IgD-negative memory B cell (primary cell): Measurements from ENCODE around the gene KRT86. TPM values are rescaled to one million over a fixed set of nuclear protein-coding genes. Genes with fewer than 3 reads are reported as not detected.
"Not testable (repeated sequence)": the region's sequence is repeated elsewhere in the genome, so short reads cannot be mapped to it uniquely, and the experiment has no call there.

Source experiments
- H3K27ac Mint-ChIP-seq, 3 donors: one replicate each; pipeline ENCODE4 v1.8.0; 2020 to 2022; ENCODE audit warnings: mild to moderate bottlenecking in 3 of 3, mixed read lengths in 3 of 3, moderate library complexity in 1 of 3
- H3K27me3 Mint-ChIP-seq: one replicate; pipeline ENCODE4 v1.8.0; 2021; ENCODE audit warnings: mixed read lengths
- H3K36me3 Mint-ChIP-seq: one replicate; pipeline ENCODE4 v1.8.0; 2020; ENCODE audit warnings: mild to moderate bottlenecking, mixed read lengths
- H3K4me1 Mint-ChIP-seq, 3 donors: one replicate each; pipeline ENCODE4 v1.8.0; 2020 to 2022; ENCODE audit warnings: mixed read lengths in 3 of 3, mild to moderate bottlenecking in 1 of 3
- H3K4me3 Mint-ChIP-seq, 4 donors: one replicate each; pipeline ENCODE4 v1.8.0; 2020 to 2022; ENCODE audit warnings: mild to moderate bottlenecking in 4 of 4, mixed read lengths in 4 of 4, moderate library complexity in 3 of 4
- H3K9me3 Mint-ChIP-seq, 3 donors: one replicate each; pipeline ENCODE4 v1.8.0; 2020 to 2021; ENCODE audit warnings: mixed read lengths in 3 of 3, mild to moderate bottlenecking in 1 of 3
- polyA plus RNA-seq: library from polyadenylated mRNA; unstranded; fragments of 300-500 nt; fragmentation: Illumina TruSeq; gene quantifications from one replicate; pipeline ENCODE4 v1.2.3, GENCODE V29; 2021

The KRT86 gene
- polyA plus RNA-seq, 1 donor from 2014 or later = not detected

- not testable (repeated sequence) for H3K36me3 Mint-ChIP-seq, H3K9me3 Mint-ChIP-seq, H3K27me3 Mint-ChIP-seq, H3K4me1 Mint-ChIP-seq, H3K27ac Mint-ChIP-seq, H3K4me3 Mint-ChIP-seq
Observed at GRCh38 chr12:52345041-52345440, 70.6 kb downstream of the KRT86 start.

DNA sequence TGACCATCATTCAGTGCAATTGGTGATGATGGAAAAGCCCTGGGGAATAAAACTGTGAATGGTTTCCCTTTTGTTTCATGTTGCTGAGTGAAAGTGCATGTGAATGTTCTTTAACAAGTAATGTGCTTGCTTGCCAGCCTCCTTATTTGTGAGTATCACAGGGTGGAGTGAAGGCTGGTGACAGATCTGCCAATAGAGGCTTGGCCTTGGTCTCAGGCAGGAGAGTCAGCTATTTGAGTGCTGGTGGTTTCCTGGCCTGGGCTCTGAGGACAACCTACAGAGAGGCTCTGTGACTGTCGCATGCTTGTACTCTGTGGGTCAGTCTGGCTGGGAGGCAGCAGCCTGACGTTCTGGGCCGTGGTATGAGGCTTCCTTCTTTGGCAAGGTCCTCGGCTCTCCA lies 72.1 kb downstream of the KRT86 start:
- H3K9me3 Mint-ChIP-seq = peaks cover 0 to 5% (median 0%) of the 10 kb centered on the region in 3 donors
- H3K27me3 Mint-ChIP-seq = peaks cover 10% of the 10 kb centered on the region
- H3K4me3 Mint-ChIP-seq = no peak overlapping the region
- peaks cover 0 to 2% (median under 1%) of the 10 kb centered on the region in 3 donors for H3K4me1 Mint-ChIP-seq
- no peaks in the 10 kb centered on the region for H3K36me3 Mint-ChIP-seq
- H3K27ac Mint-ChIP-seq = no peak overlapping the region

DNA sequence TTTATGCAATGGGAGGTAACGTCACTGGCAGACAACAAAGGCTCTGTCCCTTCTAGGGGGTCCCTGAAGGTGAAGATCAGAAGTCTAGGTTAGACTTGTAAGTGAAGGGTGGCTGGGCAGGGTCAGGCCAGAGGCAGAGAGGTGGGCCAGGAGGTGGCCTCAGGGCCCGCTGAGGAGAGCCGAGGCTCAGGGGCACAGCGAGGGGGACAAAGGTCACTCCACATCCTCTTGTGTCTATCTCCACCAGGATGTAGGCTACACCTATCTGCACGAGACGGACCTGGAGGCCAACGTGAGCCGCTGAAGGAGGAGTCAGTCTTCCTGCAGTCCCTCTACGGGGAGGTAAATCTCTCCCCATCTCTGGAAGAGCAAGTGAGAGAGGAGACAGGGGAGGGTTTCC lies 72.6 kb downstream of the KRT86 start:
- Mint-ChIP-seq H3K27me3 (peaks cover 10% of the 10 kb centered on the region), H3K9me3 (peaks cover 0 to 5% (median 0%) of the 10 kb centered on the region in 3 donors), H3K4me1 (peaks cover 0 to 5% (median 4%) of the 10 kb centered on the region in 3 donors), H3K36me3 (no peaks in the 10 kb centered on the region), H3K27ac (no peak overlapping the region), H3K4me3 (no peak overlapping the region)

DNA sequence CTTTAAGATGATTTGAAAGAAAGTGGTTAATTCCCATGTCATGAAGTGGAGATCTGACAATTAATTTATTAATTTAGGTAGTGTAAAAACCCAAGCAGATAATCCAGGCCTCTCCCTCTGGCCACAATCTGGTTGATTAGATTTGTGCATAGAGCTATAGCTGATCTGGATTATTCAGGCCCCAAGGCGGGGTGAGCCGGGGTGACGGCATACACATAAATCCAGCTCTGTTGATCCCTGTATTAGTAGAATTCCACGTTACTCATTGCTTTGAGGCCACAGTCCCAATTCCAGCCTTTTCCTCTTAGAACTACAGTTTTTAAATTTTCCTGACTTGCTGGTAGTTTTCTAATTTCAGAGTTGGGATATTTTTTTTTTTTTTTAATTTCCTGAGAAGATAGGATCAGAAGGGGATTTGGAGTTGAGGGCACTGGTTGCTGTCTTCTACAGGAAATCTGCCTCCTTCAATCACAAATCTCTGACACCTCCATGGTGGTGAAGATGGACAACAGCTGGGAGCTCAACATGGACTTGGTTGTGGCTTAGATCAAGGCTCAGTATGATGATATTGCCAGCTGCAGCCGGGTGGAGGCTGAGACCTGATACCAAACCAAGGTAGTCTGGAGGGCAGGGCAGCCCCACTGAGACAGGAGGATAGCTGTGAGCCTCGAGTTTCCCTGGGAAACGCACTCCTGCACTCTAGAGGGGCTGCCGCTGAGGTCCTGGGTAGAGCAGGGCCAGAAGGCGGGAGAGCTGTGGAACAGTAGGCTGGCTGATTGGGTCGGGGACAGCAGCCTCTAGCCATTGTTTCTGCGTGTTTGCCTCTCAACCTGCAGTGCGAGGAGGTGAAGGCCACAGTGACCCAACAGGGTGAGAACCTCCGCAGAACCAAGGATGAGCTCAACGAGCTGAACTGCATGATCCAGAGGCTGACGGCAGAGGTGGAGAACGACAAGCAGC lies 73.4 kb downstream of the KRT86 start:
- Mint-ChIP-seq H3K27ac (no peak overlapping the region), H3K4me3 (no peak overlapping the region), H3K27me3 (peaks cover 11% of the 10 kb centered on the region), H3K36me3 (no peaks in the 10 kb centered on the region), H3K4me1 (peaks cover 0 to 5% (median 4%) of the 10 kb centered on the region in 3 donors), H3K9me3 (peaks cover 0 to 5% (median 0%) of the 10 kb centered on the region in 3 donors)

GRCh38 chr12:52349196-52349595 lies 74.8 kb downstream of the KRT86 start:
- H3K27me3 Mint-ChIP-seq = peaks cover 15% of the 10 kb centered on the region
- H3K4me1 Mint-ChIP-seq = peaks cover 0 to 5% (median 4%) of the 10 kb centered on the region in 3 donors
- no peak overlapping the region for H3K4me3 Mint-ChIP-seq
- no peaks in the 10 kb centered on the region for H3K36me3 Mint-ChIP-seq
- no peaks in the 10 kb centered on the region for H3K9me3 Mint-ChIP-seq
- H3K27ac Mint-ChIP-seq = no peak overlapping the region

DNA sequence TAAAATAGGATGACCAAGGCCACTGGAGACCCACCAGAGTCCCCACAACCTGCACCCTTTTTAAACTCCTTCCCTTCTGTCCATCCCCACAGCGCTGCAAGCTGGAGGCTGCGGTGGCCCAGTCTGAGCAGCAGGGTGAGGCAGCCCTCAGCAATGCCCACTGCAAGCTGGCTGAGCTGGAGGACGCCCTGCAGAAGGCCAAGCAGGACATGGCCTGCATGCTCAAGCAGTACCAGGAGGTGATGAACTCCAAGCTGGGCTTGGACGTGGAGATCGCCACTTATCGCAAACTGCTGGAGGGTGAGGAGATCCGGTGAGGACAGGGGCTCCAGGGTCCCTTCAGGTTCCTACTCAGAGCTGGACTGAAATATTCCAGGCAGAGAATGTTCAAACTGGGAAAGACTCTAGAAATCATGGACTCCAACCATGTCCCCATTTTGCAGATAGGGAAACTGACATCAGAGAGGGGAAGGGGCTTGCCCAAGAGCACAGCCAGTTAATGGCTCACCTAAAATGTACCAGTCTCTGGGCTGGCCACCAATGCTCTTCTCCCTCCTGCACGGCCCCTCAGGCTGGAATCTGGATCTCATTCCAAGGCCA lies 75.7 kb downstream of the KRT86 start:
- Mint-ChIP-seq H3K4me3 (no peak overlapping the region), H3K9me3 (no peaks in the 10 kb centered on the region), H3K27ac (no peak overlapping the region), H3K36me3 (no peaks in the 10 kb centered on the region), H3K4me1 (peaks cover 0 to 5% (median 4%) of the 10 kb centered on the region in 3 donors), H3K27me3 (peaks cover 16% of the 10 kb centered on the region)

GRCh38 chr12:52350786-52351185 lies 76.3 kb downstream of the KRT86 start:
- H3K9me3 Mint-ChIP-seq = no peaks in the 10 kb centered on the region

DNA sequence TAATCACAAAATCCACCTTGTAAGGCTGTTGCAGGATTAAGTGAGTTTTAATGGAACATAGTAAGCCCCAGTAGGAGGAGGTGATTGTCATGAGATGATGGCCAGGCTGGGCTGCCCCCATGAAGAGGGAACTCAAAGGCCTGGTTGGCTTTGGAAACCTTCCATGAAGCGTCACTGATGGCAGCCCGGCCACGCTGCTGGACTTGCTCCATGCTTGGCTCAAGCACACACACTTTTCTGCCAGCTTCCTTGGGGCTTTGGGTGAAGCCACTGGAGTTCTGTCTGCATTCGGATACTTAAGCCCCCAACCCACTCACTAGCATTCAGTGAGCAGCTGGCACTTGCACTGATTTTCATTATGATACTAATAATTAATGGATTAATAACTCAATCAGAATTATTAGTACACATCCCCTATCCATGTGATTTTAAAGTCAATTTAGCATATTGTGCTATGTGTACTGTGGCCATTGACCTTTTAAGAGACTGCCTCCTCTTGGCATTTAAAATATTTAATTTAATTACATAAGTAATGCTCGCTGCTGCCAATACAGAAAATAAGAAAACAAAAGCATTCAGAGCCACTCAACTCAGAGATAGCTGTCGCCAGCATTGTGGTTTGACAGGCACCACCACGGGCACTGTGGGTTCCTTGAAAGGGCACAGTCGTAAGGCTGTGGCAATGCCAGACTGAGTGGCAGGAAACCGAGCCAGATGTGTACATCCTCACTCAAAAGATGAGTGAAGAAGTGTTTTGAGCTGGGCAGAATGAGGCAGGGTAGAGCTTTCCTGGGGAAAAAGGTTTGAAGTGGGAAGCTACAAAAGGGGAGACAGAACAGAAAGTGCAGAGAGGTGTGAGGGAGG lies 77.0 kb downstream of the KRT86 start:
- Mint-ChIP-seq H3K4me3 (peak overlapping the region in 2 of 4 donors; percentile 13 to 78), H3K4me1 (peaks cover 0 to 5% (median 4%) of the 10 kb centered on the region in 3 donors), H3K27ac (no peak overlapping the region), H3K9me3 (no peaks in the 10 kb centered on the region), H3K36me3 (no peaks in the 10 kb centered on the region), H3K27me3 (peaks cover 16% of the 10 kb centered on the region)

More at GRCh38 chr12:52350786-52351185, 76.3 kb downstream of the KRT86 start:
- no peak overlapping the region for H3K27ac Mint-ChIP-seq
- peak overlapping the region in 1 of 4 donors; percentile 17 for H3K4me3 Mint-ChIP-seq
- no peaks in the 10 kb centered on the region for H3K36me3 Mint-ChIP-seq
- peaks cover 16% of the 10 kb centered on the region for H3K27me3 Mint-ChIP-seq
- H3K4me1 Mint-ChIP-seq = peaks cover 0 to 5% (median 4%) of the 10 kb centered on the region in 3 donors

- Mint-ChIP-seq H3K27ac (no peak overlapping the region), H3K4me3 (no peak overlapping the region), H3K9me3 (no peaks in the 10 kb centered on the region), H3K4me1 (peaks cover 0 to 10% (median 4%) of the 10 kb centered on the region in 3 donors), H3K27me3 (peaks cover 19% of the 10 kb centered on the region), H3K36me3 (no peaks in the 10 kb centered on the region)
Observed at GRCh38 chr12:52352951-52353350, 78.5 kb downstream of the KRT86 start.

DNA sequence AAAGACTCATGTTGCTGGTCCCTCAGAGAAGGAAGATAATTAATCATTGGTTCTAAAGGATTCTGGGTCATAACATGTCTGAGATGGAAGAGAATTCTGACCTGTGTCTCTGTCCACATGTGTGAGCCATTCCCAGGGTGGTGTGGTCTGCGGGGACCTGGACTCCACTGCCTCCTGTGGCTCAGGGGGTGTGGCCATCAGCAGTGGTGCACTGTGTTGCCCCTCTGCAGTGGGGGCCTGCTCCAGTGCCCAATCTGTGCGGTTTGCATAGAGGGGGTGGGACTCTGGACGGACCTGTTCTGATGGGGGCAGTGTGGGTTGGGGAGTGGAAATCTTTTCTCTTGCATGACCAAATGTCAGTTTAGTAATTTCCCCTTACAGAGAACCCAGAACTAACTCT lies 79.3 kb downstream of the KRT86 start:
- peaks cover 17% of the 10 kb centered on the region for H3K27me3 Mint-ChIP-seq
- no peaks in the 10 kb centered on the region for H3K9me3 Mint-ChIP-seq

DNA sequence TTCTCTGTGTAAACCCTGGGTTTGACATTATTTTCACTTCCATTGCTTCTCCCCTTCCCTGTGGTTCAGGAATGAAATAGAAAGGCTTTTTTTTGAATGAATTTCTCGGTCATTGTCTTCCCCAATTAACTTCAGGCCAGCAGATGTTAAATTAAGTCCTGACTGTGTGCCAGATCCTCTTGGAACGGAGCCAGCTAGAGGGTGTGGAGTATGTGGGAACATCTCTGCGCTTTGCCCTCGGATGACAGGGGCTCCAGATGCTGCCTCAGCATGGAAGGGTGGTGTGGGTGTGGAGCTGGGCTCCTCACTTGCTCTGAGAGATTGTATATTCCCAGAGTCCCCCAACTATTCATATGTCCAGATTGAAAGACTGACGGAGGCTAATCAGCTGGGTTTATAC lies 79.8 kb downstream of the KRT86 start:
- Mint-ChIP-seq H3K36me3 (no peaks in the 10 kb centered on the region), H3K9me3 (no peaks in the 10 kb centered on the region), H3K27me3 (peaks cover 17% of the 10 kb centered on the region), H3K4me1 (peaks cover 7 to 20% (median 14%) of the 10 kb centered on the region in 3 donors), H3K4me3 (no peak overlapping the region), H3K27ac (no peak overlapping the region)

More for the DNA sequence above, 79.3 kb downstream of the KRT86 start:
- no peak overlapping the region for H3K27ac Mint-ChIP-seq
- no peaks in the 10 kb centered on the region for H3K36me3 Mint-ChIP-seq
- H3K4me3 Mint-ChIP-seq = no peak overlapping the region
- peaks cover 6 to 16% (median 10%) of the 10 kb centered on the region in 3 donors for H3K4me1 Mint-ChIP-seq

GRCh38 chr12:52355176-52355575 lies 80.7 kb downstream of the KRT86 start:
- H3K27ac Mint-ChIP-seq = no peak overlapping the region
- peaks cover 7 to 21% (median 21%) of the 10 kb centered on the region in 3 donors for H3K4me1 Mint-ChIP-seq
- H3K27me3 Mint-ChIP-seq = peaks cover 21% of the 10 kb centered on the region
- no peaks in the 10 kb centered on the region for H3K36me3 Mint-ChIP-seq
- H3K4me3 Mint-ChIP-seq = no peak overlapping the region
- no peaks in the 10 kb centered on the region for H3K9me3 Mint-ChIP-seq

- Mint-ChIP-seq H3K27ac (no peak overlapping the region), H3K36me3 (no peaks in the 10 kb centered on the region), H3K27me3 (peaks cover 16% of the 10 kb centered on the region), H3K4me3 (no peak overlapping the region), H3K4me1 (peaks cover 7 to 23% (median 21%) of the 10 kb centered on the region in 3 donors), H3K9me3 (no peaks in the 10 kb centered on the region)
Observed at GRCh38 chr12:52356031-52356761, 81.8 kb downstream of the KRT86 start.
